Gastroesophageal sphincter (tissue), 3 donors: ENCODE measurements around the gene PRDM1.

Experiments
- EP300 ChIP-seq: sonication (generic); formaldehyde crosslinking; IDR thresholded peaks from one replicate; pipeline ENCODE4 v1.6.1; 2017; ENCODE audit warnings: antibody characterized with exemption, mild to moderate bottlenecking
- POLR2A ChIP-seq, 2 donors: fragments of 450-650 bp; IDR thresholded peaks; one replicate each; pipeline ENCODE4 v1.6.1; 2017; ENCODE audit warnings: antibody characterized with exemption in 2 of 2, mild to moderate bottlenecking in 2 of 2, moderate library complexity in 1 of 2
- POLR2AphosphoS5 ChIP-seq: sonication (generic); formaldehyde crosslinking; IDR thresholded peaks from one replicate; pipeline ENCODE4 v1.6.1; 2017; ENCODE audit warnings: antibody characterized with exemption
- TF ChIP-seq, protein P1 (sequence below), 4 experiments: fragments of 200-600 bp in 2 of 4; fragments of 450-650 bp in 2 of 4; sonication (generic) in 1 of 4; IDR thresholded peaks; one replicate each; pipeline ENCODE4 v1.5.1; 2017 to 2019; ENCODE audit warnings: antibody characterized with exemption in 4 of 4, mild to moderate bottlenecking in 2 of 4, moderate library complexity in 2 of 4

DNA sequence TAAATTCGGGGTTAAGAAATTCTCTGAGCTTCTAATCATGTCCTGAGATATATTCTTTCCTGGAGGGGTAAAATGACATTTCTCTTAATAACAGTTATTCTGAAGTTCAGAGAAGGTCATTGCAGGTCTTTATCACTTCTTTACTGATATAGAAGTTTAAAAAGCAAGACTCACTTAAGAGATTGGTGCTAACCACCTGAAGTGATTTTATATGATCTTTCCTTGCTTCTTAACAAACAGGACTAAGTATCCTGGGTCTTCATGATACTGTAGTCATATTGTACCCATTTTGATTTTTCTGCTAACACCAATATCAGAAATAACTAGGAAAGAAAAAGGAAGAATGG, 39.3 kb upstream of the PRDM1 start:
- TF ChIP-seq, protein P1, sequence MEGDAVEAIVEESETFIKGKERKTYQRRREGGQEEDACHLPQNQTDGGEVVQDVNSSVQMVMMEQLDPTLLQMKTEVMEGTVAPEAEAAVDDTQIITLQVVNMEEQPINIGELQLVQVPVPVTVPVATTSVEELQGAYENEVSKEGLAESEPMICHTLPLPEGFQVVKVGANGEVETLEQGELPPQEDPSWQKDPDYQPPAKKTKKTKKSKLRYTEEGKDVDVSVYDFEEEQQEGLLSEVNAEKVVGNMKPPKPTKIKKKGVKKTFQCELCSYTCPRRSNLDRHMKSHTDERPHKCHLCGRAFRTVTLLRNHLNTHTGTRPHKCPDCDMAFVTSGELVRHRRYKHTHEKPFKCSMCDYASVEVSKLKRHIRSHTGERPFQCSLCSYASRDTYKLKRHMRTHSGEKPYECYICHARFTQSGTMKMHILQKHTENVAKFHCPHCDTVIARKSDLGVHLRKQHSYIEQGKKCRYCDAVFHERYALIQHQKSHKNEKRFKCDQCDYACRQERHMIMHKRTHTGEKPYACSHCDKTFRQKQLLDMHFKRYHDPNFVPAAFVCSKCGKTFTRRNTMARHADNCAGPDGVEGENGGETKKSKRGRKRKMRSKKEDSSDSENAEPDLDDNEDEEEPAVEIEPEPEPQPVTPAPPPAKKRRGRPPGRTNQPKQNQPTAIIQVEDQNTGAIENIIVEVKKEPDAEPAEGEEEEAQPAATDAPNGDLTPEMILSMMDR (IDR thresholded peaks at IDR 0.05): no peak
- TF ChIP-seq POLR2A (IDR thresholded peaks at IDR 0.05) (no peak), POLR2AphosphoS5 (no peak), EP300 (no peak)
